Dedifferentiated amniotic fluid mesenchymal stem cell (primary cell): ENCODE data around the gene SLC2A14.
"Not testable (repeated sequence)": the region's sequence is repeated elsewhere in the genome, so short reads cannot be mapped to it uniquely, and the experiment has no call there.

Experiments used
- DNase-seq: peaks from one replicate; pipeline ENCODE4 v3.0.0-alpha.2; 2016; ENCODE audit errors: extremely low spot score

SLC2A14 gene

GRCh38 chr12:7834701-7835100, 38.0 kb downstream of the SLC2A14 start:
- DNase-seq: no peak

- no peak for DNase-seq
Observed at GRCh38 chr12:7833831-7834230, 38.9 kb downstream of the SLC2A14 start.

GRCh38 chr12:7833201-7833600, 39.5 kb downstream of the SLC2A14 start:
- DNase-seq: not testable (repeated sequence)

- peak; percentile 30 for DNase-seq
Observed at GRCh38 chr12:7832059-7832696, 40.5 kb downstream of the SLC2A14 start.

- not testable (repeated sequence) for DNase-seq
Observed at GRCh38 chr12:7829737-7830136, 43.0 kb downstream of the SLC2A14 start.

GRCh38 chr12:7825754-7826153, 47.0 kb downstream of the SLC2A14 start:
- DNase-seq: not testable (repeated sequence)

- DNase-seq: peak; percentile 70
Observed at GRCh38 chr12:7806863-7807487, 65.7 kb downstream of the SLC2A14 start.

GRCh38 chr12:7806319-7806718, 66.4 kb downstream of the SLC2A14 start:
- DNase-seq: not testable (repeated sequence)

GRCh38 chr12:7801460-7801859, 71.3 kb downstream of the SLC2A14 start:
- no peak for DNase-seq

GRCh38 chr12:7798750-7799308, 73.9 kb downstream of the SLC2A14 start:
- DNase-seq: not testable (repeated sequence)

- no peak for DNase-seq
Observed at GRCh38 chr12:7797698-7798398, 74.9 kb downstream of the SLC2A14 start.

GRCh38 chr12:7797269-7797668, 75.4 kb downstream of the SLC2A14 start:
- not testable (repeated sequence) for DNase-seq

- no peak for DNase-seq
Observed at GRCh38 chr12:7793211-7793610, 79.5 kb downstream of the SLC2A14 start.

GRCh38 chr12:7788884-7789528, 83.7 kb downstream of the SLC2A14 start, which contains the start of gene NANOG:
Gene NANOG (plus strand): TSS chr12:7789402. CDS start chr12:7789615, 213 bp downstream.
- not testable (repeated sequence) for DNase-seq

- no peak for DNase-seq
Observed at GRCh38 chr12:7788294-7788660, 84.4 kb downstream of the SLC2A14 start.

GRCh38 chr12:7787574-7788293, 85.0 kb downstream of the SLC2A14 start:
- no peak for DNase-seq

GRCh38 chr12:7784701-7785100, 88.0 kb downstream of the SLC2A14 start:
- no peak for DNase-seq

GRCh38 chr12:7783433-7783832, 89.3 kb downstream of the SLC2A14 start:
- not testable (repeated sequence) for DNase-seq

- DNase-seq: no peak
Observed at GRCh38 chr12:7782055-7782454, 90.7 kb downstream of the SLC2A14 start.

- no peak for DNase-seq
Observed at GRCh38 chr12:7781274-7781673, 91.4 kb downstream of the SLC2A14 start.

GRCh38 chr12:7769999-7770398, 102.7 kb downstream of the SLC2A14 start:
- DNase-seq: no peak
